Sigmoid colon (tissue), 3 donors: ENCODE measurements around the gene FGF12.

Experiments
- CTCF ChIP-seq, 4 experiments: fragments of 450-650 bp in 3 of 4; fragments of 200-600 bp in 1 of 4; IDR thresholded peaks; one replicate each; pipeline ENCODE4 v1.5.1; 2016 to 2019; ENCODE audit warnings: antibody characterized with exemption in 4 of 4, mild to moderate bottlenecking in 3 of 4, moderate library complexity in 2 of 4
- POLR2A ChIP-seq, 2 donors: fragments of 450-650 bp; IDR thresholded peaks; one replicate each; pipeline ENCODE4 v1.6.1; 2016; ENCODE audit warnings: antibody characterized with exemption in 2 of 2, mild to moderate bottlenecking in 2 of 2, moderate library complexity in 2 of 2

- TF ChIP-seq CTCF (IDR thresholded peaks at IDR 0.05) (no peak), POLR2A (IDR thresholded peaks at IDR 0.05) (no peak)
Observed at GRCh38 chr3:192183109-192183508, 544.2 kb downstream of the FGF12 start.
